HepG2 (cell line): Measurements from ENCODE around the gene UGT1A7. TPM values are rescaled to one million over a fixed set of nuclear protein-coding genes. Genes with fewer than 3 reads are reported as not detected.

ENCODE experiments used
- ATAC-seq: fragments of 200-7000 bp; cut with Tn5 transposase; 3 replicates; pipeline ENCODE4 v1.9.1; 2020; ENCODE audit warnings: mild to moderate bottlenecking, moderate library complexity
- BruUV-seq: library from RNA; stranded (reverse); fragments of 400-500 nt; replicated peaks from 2 replicates; lab custom pipeline; 2021; lab: Mats Ljungman, UMichigan
- CTCF ChIA-PET: fragments of 300-600 bp; formaldehyde crosslinking; extraction: SDS; loops from one replicate; lab custom pipeline; 2021; ENCODE audit warnings: low total read pairs, inconsistent platforms, low intra/inter-chr PET ratio; lab: Yijun Ruan, JAX
- POLR2A ChIA-PET: fragments of 350-600 bp; sonication (Branson Sonifier 250); formaldehyde crosslinking; loops from one replicate; lab custom pipeline; 2020; ENCODE audit warnings: antibody characterized with exemption, inconsistent platforms; lab: Yijun Ruan, JAX
- DNase-seq: peaks from one replicate; pipeline ENCODE4 v3.0.0-alpha.2; 2015; ENCODE audit warnings: low spot score
- FAIRE-seq: peaks from 3 replicates; lab custom pipeline; 2011; peaks lifted over from hg19 to GRCh38; lab: Jason Lieb, UNC
- H2AFZ ChIP-seq: one replicate; pipeline ENCODE4 v1.6.1; 2011; ENCODE audit warnings: low read length, inconsistent platforms
- H3K27ac ChIP-seq: fragments of 300-600 bp; 3 replicates; pipeline ENCODE4 v1.8.0; 2011; ENCODE audit warnings: mixed run types, mild to moderate bottlenecking, mixed read lengths, low read length, inconsistent platforms; ENCODE audit not compliant: insufficient read depth; ENCODE audit errors: extremely low read length
- H3K27me3 ChIP-seq, 2 experiments: fragments of 200-600 bp in 1 of 2; 2 replicates in 1 of 2; 3 replicates in 1 of 2; pipeline versions ENCODE4 v1.6.0 to v1.8.0; 2011; ENCODE audit warnings: low read length in 2 of 2, mild to moderate bottlenecking in 2 of 2, moderate library complexity in 2 of 2, inconsistent platforms in 1 of 2; ENCODE audit not compliant: insufficient read depth in 2 of 2, control insufficient read depth in 1 of 2
- H3K36me3 ChIP-seq, 2 experiments: fragments of 200-600 bp in 1 of 2; replicated peaks in 1 of 2; 2 replicates in 1 of 2; 3 replicates in 1 of 2; pipeline versions ENCODE4 v1.5.1 to v1.8.0; 2011; ENCODE audit warnings: low read length in 2 of 2, inconsistent platforms in 1 of 2; ENCODE audit not compliant: insufficient read depth in 2 of 2, control insufficient read depth in 1 of 2
- H3K4me1 ChIP-seq: 2 replicates; pipeline ENCODE4 v1.5.1; 2012; ENCODE audit warnings: low read length, inconsistent platforms; ENCODE audit not compliant: insufficient read depth
- H3K4me2 ChIP-seq: 2 replicates; pipeline ENCODE4 v1.6.0; 2011; ENCODE audit warnings: low read depth, low read length, inconsistent platforms
- H3K4me3 ChIP-seq, 3 experiments: fragments of 200-600 bp in 1 of 3; sonication (generic), shearing (Covaris generic) in 1 of 3; replicated peaks in 1 of 3; 2 replicates each; pipeline ENCODE4 v1.5.1; 2011 to 2016; ENCODE audit warnings: low read length in 3 of 3, inconsistent platforms in 2 of 3, low read depth in 2 of 3, mild to moderate bottlenecking in 2 of 3, control low read depth in 1 of 3, mixed read lengths in 1 of 3; ENCODE audit not compliant: insufficient read depth in 1 of 3
- H3K79me2 ChIP-seq: one replicate; pipeline ENCODE4 v1.6.1; 2011; ENCODE audit warnings: low read length, inconsistent platforms; ENCODE audit not compliant: insufficient read depth
- H3K9ac ChIP-seq: 2 replicates; pipeline ENCODE4 v1.6.0; 2011; ENCODE audit warnings: mild to moderate bottlenecking, low read depth, low read length, inconsistent platforms; ENCODE audit not compliant: insufficient read depth
- H3K9me3 ChIP-seq: 2 replicates; pipeline ENCODE4 v1.5.1; 2012; ENCODE audit warnings: mild to moderate bottlenecking, low read length
- H4K20me1 ChIP-seq: 2 replicates; pipeline ENCODE4 v1.6.0; 2011; ENCODE audit warnings: inconsistent platforms, mild to moderate bottlenecking, low read length, moderate library complexity; ENCODE audit not compliant: insufficient read depth
- BCL3 ChIP-seq: sonication (generic); formaldehyde crosslinking; IDR thresholded peaks from 2 replicates; pipeline ENCODE4 v1.5.1; 2020; ENCODE audit warnings: mild to moderate bottlenecking, missing genetic modification reagents, moderate library complexity
- RARA ChIP-seq: IDR thresholded peaks from 2 replicates; pipeline ENCODE4 v1.6.1; 2016; ENCODE audit warnings: missing genetic modification reagents, missing compliant biosample characterization
- RNF2 ChIP-seq: fragments of 450-650 bp; conservative IDR thresholded peaks from 2 replicates; pipeline ENCODE4 v1.6.1; 2016; ENCODE audit warnings: low read depth
- TEAD3 ChIP-seq: optimal IDR thresholded peaks from 2 replicates; pipeline ENCODE3; 2016; ENCODE audit warnings: borderline replicate concordance
- ZFP37 ChIP-seq: sonication (generic); formaldehyde crosslinking; IDR thresholded peaks from 2 replicates; pipeline ENCODE4 v1.4.0; 2020; ENCODE audit warnings: missing genetic modification reagents, borderline replicate concordance
- ZNF513 ChIP-seq: sonication (generic); formaldehyde crosslinking; conservative IDR thresholded peaks from 2 replicates; pipeline ENCODE4 v1.5.0; 2020; ENCODE audit warnings: missing genetic modification reagents
- ZNF788 ChIP-seq: sonication (generic); formaldehyde crosslinking; IDR thresholded peaks from 2 replicates; pipeline ENCODE4 v1.5.0; 2020; ENCODE audit warnings: mild to moderate bottlenecking, missing genetic modification reagents, borderline replicate concordance
- WGBS: methylation state at CpG from one replicate; pipeline ENCODE4 v1.1.6; 2017; ENCODE audit warnings: low lambda C conversion rate; 5-methylcytosine and 5-hydroxymethylcytosine counted together
- in situ Hi-C: cut with HindIII; loops from 2 replicates; pipeline ENCODE4 v1.10.0; 2017; ENCODE audit warnings: low pct_unique_long_range_greater_than_20kb; ENCODE audit not compliant: extremely low pct_ligation_motif_present
- intact Hi-C: fragments of 100-400 bp; cut with micrococcal nuclease; formaldehyde crosslinking; loops from one replicate; pipeline ENCODE4 v1.10.0; 2022; ENCODE audit not compliant: unreplicated experiment
- polyA plus RNA-seq, 8 experiments: library from polyadenylated mRNA; depleted of rRNA in 3 of 8; stranded (reverse) in 7 of 8; unstranded in 1 of 8; fragments of >200 nt; fragmentation: Illumina TruSeq in 4 of 8; extraction: Trizol in 4 of 8; gene quantifications; 2 replicates each; pipeline versions ENCODE4 v1.2.1 to v1.2.3, GENCODE V29; 2011 to 2016; ENCODE audit warnings: low read depth in 4 of 8, missing spikeins in 1 of 8, mixed read lengths in 1 of 8; ENCODE audit not compliant: insufficient read depth in 1 of 8
- total RNA-seq, 5 experiments: library from RNA; depleted of rRNA; stranded (reverse); fragments of >200 nt; fragmentation: Illumina TruSeq; extraction: Trizol; gene quantifications; 2 replicates each; pipeline ENCODE4 v1.2.3, GENCODE V29; 2016; ENCODE audit warnings: low read depth in 1 of 5

Gene UGT1A7
- total and polyA plus RNA-seq, 2 of the 13 experiments (the other 11 are each of a cell fraction or from before 2014, with no cell fraction given): not detected

GRCh38 chr2:233745838-233746237 lies 64.1 kb downstream of the UGT1A7 start (continued):
- TF ChIP-seq BCL3 (CRISPR knock-in tag) (peak; percentile 30; the same call in 1 of the 2 replicates), ZFP37 (CRISPR knock-in tag) (0 out of 2 replicates have a peak, but pooled peaks have one; percentile 2), RNF2 (0 out of 2 replicates have a peak, but pooled peaks have one; percentile 2), ZNF788 (0 out of 2 replicates have a peak, but pooled peaks have one; percentile 5)

GRCh38 chr2:233746475-233747282 lies 65.0 kb downstream of the UGT1A7 start:
- H4K20me1 ChIP-seq: no peaks in the 10 kb centered on the region
- H3K4me2 ChIP-seq: 0 out of 2 replicates have a peak overlapping the region, but pooled peaks have one; percentile 54
- intact Hi-C loops (no loop called here), in situ Hi-C loops (no loop called here)
- H3K9me3 ChIP-seq: peaks cover 24% of the 10 kb centered on the region
- H2AFZ ChIP-seq: no peak overlapping the region
- ATAC-seq (no peak), DNase-seq (no peak), FAIRE-seq (no peak)
- 76% methylated on average over 10 of the region's 10 CpGs for WGBS
- CTCF ChIA-PET: no interaction called here
- no TSS peak for BruUV-seq
- H3K4me1 ChIP-seq: peaks cover 27% of the 10 kb centered on the region
- POLR2A ChIA-PET: interaction anchor here (1.6 kb wide), 1 partner anchor 11 kb away, joined by 9 read pairs; no protein-coding TSS in a partner anchor
- H3K9ac ChIP-seq: no peak overlapping the region
- H3K79me2 ChIP-seq: no peaks in the 10 kb centered on the region
- no peak overlapping the region for H3K4me3 ChIP-seq
- no peaks in the 10 kb centered on the region for H3K36me3 ChIP-seq
- H3K27me3 ChIP-seq: peaks cover 1 to 64% of the 10 kb centered on the region in 2 experiments; a peak in 4 of 5 replicates
- TF ChIP-seq ZNF513 (CRISPR knock-in tag) (no peak), RARA (0 out of 2 replicates have a peak, but pooled peaks have one; percentile 5), TEAD3 (CRISPR knock-in tag) (peak; percentile 49)
- H3K27ac ChIP-seq: no peak overlapping the region
